HG03565 (cell line): ENCODE data around the gene ST3GAL2.
A peak's percentile ranks its signal among the peaks of the same experiment; 100 is the strongest.

ENCODE experiments used
- ATAC-seq: cut with Tn5 transposase; IDR thresholded peaks from one replicate; pipeline ENCODE4 v1.9.1; 2021; ENCODE audit warnings: mild to moderate bottlenecking, moderate library complexity; ENCODE audit not compliant: unreplicated experiment

Gene ST3GAL2, protein sequence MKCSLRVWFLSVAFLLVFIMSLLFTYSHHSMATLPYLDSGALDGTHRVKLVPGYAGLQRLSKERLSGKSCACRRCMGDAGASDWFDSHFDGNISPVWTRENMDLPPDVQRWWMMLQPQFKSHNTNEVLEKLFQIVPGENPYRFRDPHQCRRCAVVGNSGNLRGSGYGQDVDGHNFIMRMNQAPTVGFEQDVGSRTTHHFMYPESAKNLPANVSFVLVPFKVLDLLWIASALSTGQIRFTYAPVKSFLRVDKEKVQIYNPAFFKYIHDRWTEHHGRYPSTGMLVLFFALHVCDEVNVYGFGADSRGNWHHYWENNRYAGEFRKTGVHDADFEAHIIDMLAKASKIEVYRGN

GRCh38 chr16:70438969-70439862, at the start of gene ST3GAL2:
Gene ST3GAL2 (minus strand): TSS chr16:70439100. CDS start chr16:70398530, 40,570 bp downstream.
- peak; percentile 71 for ATAC-seq

DNA sequence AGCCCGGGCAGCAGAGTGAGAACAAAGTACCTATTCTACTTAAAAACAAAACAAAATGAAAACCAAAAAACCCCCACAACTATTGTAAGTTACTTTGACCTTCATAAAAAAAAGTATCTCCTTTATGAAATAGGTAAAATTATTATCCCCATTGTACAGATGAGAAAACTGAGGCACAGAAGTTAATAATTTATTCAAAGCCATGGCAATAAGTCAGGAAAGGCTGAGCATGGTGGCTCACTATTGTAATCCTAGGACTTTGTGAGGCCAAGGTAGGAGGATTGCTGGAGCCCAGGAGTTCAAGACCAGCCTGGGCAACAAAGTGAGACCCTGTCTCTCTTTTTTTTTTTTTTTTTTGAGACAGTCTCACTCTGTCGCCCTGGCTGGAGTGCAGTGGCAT, 46.0 kb upstream of the ST3GAL2 start:
- ATAC-seq = no peak

DNA sequence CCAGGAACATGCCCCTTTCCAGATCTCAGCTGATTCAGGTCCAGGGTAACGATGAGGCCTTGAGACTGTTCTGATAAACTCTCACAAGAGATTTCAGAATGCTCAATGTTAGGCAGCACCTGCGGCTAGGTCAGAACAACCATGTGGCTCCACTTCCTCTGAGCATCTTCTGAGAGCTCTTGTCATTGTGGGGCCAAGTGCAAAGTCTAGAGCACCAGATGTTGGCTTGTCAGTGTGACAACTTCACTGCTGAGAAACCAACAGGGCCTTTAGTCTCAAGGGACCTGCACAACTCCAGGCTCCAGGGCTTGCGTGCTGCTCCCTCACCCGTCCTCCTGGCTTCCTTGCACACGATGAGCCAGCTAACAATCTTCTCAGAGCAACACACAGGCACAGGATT, 44.5 kb upstream of the ST3GAL2 start:
- ATAC-seq = no peak

DNA sequence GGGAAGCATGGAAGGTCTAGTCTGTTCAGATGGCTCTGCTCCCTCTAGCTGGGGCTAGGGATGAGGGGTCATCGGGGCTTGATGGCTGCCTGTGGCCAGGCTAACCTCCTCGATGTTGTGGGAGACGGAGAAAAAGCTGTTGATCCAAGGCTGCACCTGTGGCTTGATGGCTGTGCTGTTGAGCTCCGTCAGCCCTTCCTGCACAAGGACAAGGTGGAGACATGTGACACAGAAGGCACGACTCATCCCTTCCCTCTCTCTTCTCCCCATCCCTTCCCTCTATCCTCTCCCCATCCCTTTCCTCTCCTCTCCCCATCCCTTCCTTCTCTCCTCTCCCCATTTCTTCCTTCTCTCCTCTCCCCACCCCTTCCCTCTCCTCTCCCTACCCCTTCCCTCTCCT, 43.7 kb upstream of the ST3GAL2 start:
- no peak for ATAC-seq

GRCh38 chr16:70481929-70482536, 43.1 kb upstream of the ST3GAL2 start:
- ATAC-seq = no peak

DNA sequence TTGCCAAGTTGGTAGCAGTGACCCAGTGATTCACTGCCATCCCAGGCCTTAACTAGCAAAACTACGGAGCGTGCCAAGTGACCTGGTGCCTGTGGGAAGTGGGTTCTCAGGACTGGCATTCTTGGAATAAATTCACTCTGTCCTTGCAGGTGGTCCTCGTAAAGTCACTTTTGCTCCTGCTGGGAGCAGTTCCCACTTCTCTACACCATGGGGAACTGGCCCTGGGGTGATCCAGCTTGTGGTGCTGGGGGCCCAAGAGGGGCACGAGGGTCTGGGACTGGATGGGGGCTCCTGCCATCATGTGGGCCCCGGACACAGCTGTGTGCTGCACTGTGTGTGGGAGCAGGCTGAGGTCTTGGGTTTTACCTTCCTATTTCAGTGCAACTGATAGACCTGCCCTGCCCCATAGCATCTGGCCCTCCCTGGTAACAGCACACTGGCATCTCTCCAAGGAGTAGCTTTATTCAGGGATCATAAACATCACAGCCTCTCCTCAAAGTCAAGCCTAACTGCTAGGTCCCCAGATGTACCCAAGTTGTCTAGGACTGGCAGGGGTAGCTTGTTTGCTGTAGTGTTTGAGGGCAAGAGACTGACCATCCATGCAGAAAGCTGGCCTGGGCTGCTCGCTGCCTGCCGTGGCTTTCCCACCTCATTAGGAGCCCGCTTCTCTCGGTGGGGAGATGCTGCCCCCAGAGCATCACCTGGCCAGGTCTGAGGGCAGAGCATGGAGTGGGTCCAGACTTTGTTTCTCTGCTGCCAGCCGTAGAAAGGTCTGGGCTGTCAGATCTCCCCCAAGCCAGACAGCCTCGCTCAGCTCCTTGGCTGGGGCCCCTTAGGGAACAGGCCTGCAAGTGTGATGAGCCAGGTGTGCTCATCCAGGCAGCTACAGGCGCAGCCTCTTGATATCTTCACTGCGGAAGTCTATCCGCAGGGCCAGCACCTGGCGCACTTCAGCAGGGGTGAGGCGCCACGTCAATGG, 41.5 kb upstream of the ST3GAL2 start:
- no peak for ATAC-seq

DNA sequence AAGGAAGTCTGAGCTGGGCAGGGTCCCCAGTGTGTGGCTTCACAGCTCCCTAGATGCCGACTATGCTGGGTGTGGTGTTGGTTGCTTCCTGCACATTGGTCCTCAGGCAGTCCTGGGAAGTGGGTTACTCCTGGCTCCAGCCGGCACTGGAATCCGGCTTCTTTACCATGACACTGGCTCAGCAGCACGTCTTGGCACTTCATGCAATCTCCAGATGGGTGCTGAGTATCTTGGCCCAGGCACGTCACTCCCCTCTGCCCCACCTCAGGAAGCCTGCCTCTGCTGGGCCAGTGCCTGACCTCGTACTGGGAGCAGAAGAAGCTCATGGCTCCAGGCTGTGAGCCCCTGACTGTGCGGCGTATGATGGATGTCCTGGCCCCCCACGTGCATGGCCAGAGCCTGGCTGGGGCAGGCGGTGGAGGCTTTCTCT, 40.0 kb upstream of the ST3GAL2 start:
- ATAC-seq = no peak

DNA sequence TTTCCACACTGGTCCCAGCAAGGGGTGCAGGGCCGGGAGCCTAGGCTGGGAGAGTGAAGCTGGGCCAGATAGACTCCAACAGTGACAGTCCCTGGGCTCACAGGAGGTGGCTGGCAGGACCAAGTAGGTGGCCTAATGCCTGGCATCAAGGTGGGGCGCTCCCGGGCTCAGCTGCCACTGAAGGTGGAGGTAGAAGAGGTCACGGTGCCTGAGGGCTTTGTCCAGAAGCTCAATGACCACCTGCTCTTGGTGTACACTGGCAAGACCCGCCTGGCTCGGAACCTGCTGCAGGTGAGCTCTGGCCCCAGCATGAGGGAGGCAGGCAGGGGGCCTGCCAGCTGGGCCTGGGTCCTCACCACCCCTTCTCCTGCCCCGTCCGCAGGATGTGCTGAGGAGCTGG, 39.3 kb upstream of the ST3GAL2 start:
- no peak for ATAC-seq

GRCh38 chr16:70476272-70477020, 37.5 kb upstream of the ST3GAL2 start:
- ATAC-seq = peak; percentile 84

DNA sequence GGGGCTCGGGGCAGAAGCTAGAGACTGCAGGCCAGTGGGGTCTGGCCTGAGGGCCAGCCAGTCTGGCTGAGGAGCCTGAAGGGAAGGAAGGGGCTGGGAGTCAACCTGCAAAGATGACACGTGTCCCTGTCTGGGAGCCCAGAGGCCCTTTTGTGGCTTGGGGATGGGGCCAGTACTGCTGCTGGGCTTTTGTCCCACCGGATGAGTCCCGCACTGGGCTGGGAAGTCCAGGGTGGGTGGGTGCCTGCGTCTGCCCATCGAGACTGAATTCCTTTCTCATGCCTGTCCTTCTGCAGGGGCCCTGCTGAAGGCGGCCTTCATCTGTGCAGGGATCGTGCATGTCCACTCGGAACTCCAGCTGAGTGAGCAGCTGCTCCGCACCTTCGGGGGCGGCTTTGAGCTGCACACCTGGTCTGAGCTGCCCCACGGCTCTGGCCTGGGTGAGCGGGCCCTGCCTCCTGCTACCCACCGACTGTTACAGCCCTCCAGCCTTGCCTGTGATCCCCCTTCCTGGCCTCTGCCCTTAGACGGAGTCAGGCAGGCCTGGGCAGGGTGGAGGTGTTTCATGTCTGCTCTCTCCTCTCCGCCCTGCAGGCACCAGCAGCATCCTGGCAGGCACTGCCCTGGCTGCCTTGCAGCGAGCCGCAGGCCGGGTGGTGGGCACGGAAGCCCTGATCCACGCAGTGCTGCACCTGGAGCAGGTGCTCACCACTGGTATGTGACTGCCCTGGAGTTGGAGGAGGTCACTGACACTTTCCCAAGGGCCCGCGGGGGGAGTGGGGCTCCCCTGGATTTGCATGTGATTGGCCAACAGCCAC, 36.4 kb upstream of the ST3GAL2 start:
- ATAC-seq = no peak

DNA sequence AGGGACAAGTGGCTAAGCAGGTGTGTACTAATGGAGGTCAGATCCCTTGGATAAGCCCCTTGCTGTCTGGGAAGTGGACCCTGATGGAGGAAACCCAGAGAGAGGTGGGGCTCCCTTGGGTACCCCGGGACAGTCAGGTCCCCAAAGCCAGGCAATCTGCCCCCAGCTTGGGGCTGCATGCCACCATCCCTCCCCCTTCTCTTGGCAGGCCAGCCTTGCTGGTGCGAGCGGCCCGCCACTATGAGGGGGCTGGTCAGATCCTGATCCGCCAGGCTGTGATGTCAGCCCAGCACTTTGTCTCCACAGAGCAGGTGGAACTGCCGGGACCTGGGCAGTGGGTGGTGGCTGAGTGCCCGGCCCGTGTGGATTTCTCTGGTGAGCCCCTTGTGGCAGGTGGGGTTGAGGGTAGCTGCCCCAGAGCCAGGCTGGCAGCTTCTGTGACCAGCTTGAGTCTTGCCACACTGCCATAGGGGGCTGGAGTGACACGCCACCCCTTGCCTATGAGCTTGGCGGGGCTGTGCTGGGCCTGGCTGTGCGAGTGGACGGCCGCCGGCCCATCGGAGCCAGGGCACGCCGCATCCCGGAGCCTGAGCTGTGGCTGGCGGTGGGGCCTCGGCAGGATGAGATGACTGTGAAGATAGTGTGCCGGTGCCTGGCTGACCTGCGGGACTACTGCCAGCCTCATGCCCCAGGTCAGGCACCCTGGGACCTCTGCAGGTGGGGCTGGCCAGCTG, 35.6 kb upstream of the ST3GAL2 start:
- ATAC-seq = no peak

- no peak for ATAC-seq
These were observed 34.8 kb upstream of the ST3GAL2 start for GRCh38 chr16:70473446-70474319.

DNA sequence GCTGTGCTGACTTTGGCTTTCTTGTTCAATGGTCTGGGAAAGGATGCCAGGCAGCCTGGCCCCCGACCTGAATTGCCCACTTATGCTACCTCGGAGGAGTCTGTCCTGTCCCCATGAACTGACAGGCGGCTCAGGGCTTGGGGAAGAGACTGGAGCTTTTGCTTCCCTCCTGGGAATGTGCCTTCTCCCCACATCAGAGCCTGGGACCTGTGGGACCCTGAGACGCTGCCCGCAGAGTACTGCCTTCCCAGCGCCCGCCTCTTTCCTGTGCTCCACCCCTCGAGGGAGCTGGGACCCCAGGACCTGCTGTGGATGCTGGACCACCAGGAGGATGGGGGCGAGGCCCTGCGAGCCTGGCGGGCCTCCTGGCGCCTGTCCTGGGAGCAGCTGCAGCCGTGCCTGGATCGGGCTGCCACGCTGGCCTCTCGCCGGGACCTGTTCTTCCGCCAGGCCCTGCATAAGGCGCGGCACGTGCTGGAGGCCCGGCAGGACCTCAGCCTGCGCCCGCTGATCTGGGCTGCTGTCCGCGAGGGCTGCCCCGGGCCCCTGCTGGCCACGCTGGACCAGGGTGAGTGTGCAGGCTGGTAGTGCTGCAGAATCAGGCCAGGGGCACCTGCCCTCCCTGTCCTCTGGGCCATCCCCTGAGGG, 34.0 kb upstream of the ST3GAL2 start:
- ATAC-seq = no peak

DNA sequence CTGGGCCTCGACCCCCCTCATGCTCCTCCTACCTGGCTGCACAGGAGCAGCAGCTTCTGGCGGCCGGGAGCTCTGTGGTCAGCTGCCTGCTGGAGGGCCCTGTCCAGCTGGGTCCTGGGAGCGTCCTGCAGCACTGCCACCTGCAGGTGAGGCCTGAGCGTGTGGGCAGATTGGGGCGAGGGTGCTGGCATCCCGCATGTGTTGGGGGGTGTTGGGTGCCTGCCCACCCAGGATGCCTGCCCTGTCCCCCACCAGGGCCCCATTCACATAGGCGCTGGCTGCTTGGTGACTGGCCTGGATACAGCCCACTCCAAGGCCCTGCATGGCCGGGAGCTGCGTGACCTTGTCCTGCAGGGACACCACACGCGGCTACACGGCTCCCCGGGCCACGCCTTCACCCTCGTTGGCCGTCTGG, 32.0 kb upstream of the ST3GAL2 start:
- ATAC-seq = no peak

DNA sequence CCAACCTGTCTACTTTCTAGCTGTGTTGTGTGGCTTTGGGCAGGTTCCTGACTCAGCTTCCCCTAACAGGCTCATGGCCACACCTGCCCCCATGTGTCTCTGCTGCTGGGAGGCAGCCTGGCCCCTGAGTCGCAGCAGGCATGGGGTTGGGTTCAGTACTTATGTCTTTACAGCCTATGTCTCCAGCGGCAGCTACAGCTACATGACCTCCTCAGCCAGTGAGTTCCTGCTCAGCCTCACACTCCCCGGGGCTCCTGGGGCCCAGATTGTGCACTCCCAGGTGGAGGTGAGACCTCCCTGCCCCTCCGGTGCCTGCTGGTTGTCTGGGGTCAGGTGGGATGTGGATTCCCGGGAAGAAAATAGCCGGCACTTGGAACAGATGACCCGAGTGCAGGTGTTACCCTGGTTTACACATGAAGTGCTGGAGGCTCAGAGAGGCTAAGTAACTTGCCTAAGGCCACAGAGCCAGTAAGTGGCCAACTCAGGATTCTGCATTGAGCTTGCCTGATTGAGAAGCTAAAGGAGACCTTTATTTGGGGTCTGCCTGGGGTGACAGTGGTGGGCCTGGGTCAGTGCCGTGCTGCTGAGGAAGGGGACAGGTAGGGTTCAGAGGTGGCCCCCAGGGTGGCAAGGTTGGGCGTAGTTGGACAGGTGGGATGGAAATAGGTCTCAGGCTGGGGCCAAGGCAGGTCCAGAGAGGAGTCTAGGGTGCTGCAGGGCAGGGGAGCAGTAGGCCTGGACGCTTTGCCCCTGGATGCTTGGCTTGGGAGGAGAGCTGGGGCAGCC, 31.4 kb upstream of the ST3GAL2 start:
- no peak for ATAC-seq
